SK-N-SH (cell line): ENCODE results near the gene RHOH. TPM values are rescaled to one million over a fixed set of nuclear protein-coding genes. Genes with fewer than 3 reads are reported as not detected.
"Not testable (repeated sequence)": the region's sequence is repeated elsewhere in the genome, so short reads cannot be mapped to it uniquely, and the experiment has no call there.

ENCODE experiments used
- CTCF ChIA-PET: fragments of 300-600, 350-600 bp; formaldehyde crosslinking; extraction: SDS; loops from one replicate; lab custom pipeline; 2021; lab: Yijun Ruan, JAX
- POLR2A ChIA-PET: fragments of 350-600 bp; sonication (Branson Sonifier 250); formaldehyde crosslinking; extraction: SDS; loops from one replicate; lab custom pipeline; 2020; ENCODE audit warnings: antibody characterized with exemption, inconsistent platforms; lab: Yijun Ruan, JAX
- DNase-seq: peaks from one replicate; pipeline ENCODE4 v3.0.0; 2012
- H2AFZ ChIP-seq: fragments of 200-600 bp; sonication (generic); 2 replicates; pipeline ENCODE4 v1.8.1; 2016; ENCODE audit warnings: antibody characterized with exemption, mild to moderate bottlenecking, low read depth
- H3F3A ChIP-seq: fragments of 200-600 bp; sonication (generic); replicated peaks from 2 replicates; pipeline ENCODE3; 2016; ENCODE audit warnings: antibody characterized with exemption, mild to moderate bottlenecking; ENCODE audit not compliant: insufficient read depth
- H3K27ac ChIP-seq, 2 experiments: fragments of 200-500 bp in 1 of 2; fragments of 200-600 bp in 1 of 2; sonication (Bioruptor generic) in 1 of 2; sonication (generic), shearing (Covaris generic) in 1 of 2; 2 replicates each; pipeline versions ENCODE4 v1.5.1 to v1.6.1; 2014 to 2016; ENCODE audit warnings: low read depth in 2 of 2, inconsistent platforms in 1 of 2, low read length in 1 of 2, mild to moderate bottlenecking in 1 of 2, mixed read lengths in 1 of 2
- H3K27me3 ChIP-seq: fragments of 200-600 bp; sonication (generic), shearing (Covaris generic); 2 replicates; pipeline ENCODE4 v1.6.1; 2016; ENCODE audit warnings: mixed run types; ENCODE audit not compliant: insufficient read depth
- H3K36me3 ChIP-seq, 2 experiments: fragments of 200-500 bp in 1 of 2; fragments of 200-600 bp in 1 of 2; sonication (Bioruptor generic) in 1 of 2; sonication (generic) in 1 of 2; replicated peaks in 1 of 2; 2 replicates each; pipeline versions ENCODE3 to v1.5.1; 2014 to 2016; ENCODE audit warnings: low read length in 1 of 2, mild to moderate bottlenecking in 1 of 2; ENCODE audit not compliant: insufficient read depth in 2 of 2, control insufficient read depth in 1 of 2
- H3K4me1 ChIP-seq, 2 experiments: fragments of 200-500 bp in 1 of 2; fragments of 200-600 bp in 1 of 2; sonication (Bioruptor generic) in 1 of 2; sonication (generic), shearing (Covaris generic) in 1 of 2; 2 replicates each; pipeline versions ENCODE4 v1.5.1 to v1.6.1; 2014 to 2016; ENCODE audit warnings: low read depth in 1 of 2, low read length in 1 of 2, mixed run types in 1 of 2; ENCODE audit not compliant: insufficient read depth in 2 of 2, control insufficient read depth in 1 of 2
- H3K4me2 ChIP-seq: fragments of 200-600 bp; sonication (generic), shearing (Covaris generic); 2 replicates; pipeline ENCODE4 v1.6.1; 2017; ENCODE audit warnings: mixed run types
- H3K4me3 ChIP-seq, 2 experiments: fragments of 200-500 bp in 1 of 2; fragments of 200-600 bp in 1 of 2; sonication (Bioruptor generic) in 1 of 2; sonication (generic), shearing (Covaris generic) in 1 of 2; 2 replicates each; pipeline versions ENCODE4 v1.5.1 to v1.8.1; 2014 to 2016; ENCODE audit warnings: low read depth in 2 of 2, inconsistent platforms in 1 of 2, low read length in 1 of 2, mild to moderate bottlenecking in 1 of 2, mixed read lengths in 1 of 2, moderate library complexity in 1 of 2
- H3K79me2 ChIP-seq: fragments of 200-600 bp; sonication (generic); 2 replicates; pipeline ENCODE4 v1.8.1; 2017; ENCODE audit warnings: mild to moderate bottlenecking; ENCODE audit not compliant: insufficient read depth
- H3K9ac ChIP-seq: fragments of 200-600 bp; sonication (generic); 2 replicates; pipeline ENCODE4 v1.6.1; 2017; ENCODE audit warnings: mixed run types
- H3K9me2 ChIP-seq: fragments of 200-600 bp; sonication (generic); 2 replicates; pipeline ENCODE4 v1.6.1; 2017; ENCODE audit warnings: mixed run types
- H3K9me3 ChIP-seq: fragments of 200-600 bp; sonication (generic); 2 replicates; pipeline ENCODE4 v1.6.1; 2017; ENCODE audit warnings: mixed run types, mild to moderate bottlenecking, moderate library complexity
- H4K20me1 ChIP-seq: fragments of 200-600 bp; sonication (generic); 2 replicates; pipeline ENCODE4 v1.6.1; 2017; ENCODE audit warnings: mild to moderate bottlenecking, mixed run types; ENCODE audit not compliant: insufficient read depth
- CTCF ChIP-seq: fragments of 200-600 bp; sonication (generic); IDR thresholded peaks from 2 replicates; pipeline ENCODE4 v1.6.1; 2017; ENCODE audit warnings: antibody characterized with exemption, mild to moderate bottlenecking, moderate library complexity
- EZH2phosphoT487 ChIP-seq: fragments of 200-600 bp; sonication (generic); IDR thresholded peaks from 2 replicates; pipeline ENCODE4 v1.6.1; 2017; ENCODE audit warnings: low read depth, mixed run types, mild to moderate bottlenecking, antibody characterized with exemption, moderate library complexity, borderline replicate concordance
- FOSL2 ChIP-seq: IDR thresholded peaks from 2 replicates; pipeline ENCODE4 v1.4.0; 2012; ENCODE audit warnings: low read depth, mild to moderate bottlenecking, moderate library complexity, borderline replicate concordance
- GABPA ChIP-seq: IDR thresholded peaks from 2 replicates; pipeline ENCODE4 v1.4.0; 2012; ENCODE audit warnings: low read depth, mild to moderate bottlenecking
- JUND ChIP-seq: IDR thresholded peaks from 2 replicates; pipeline ENCODE4 v1.4.0; 2012
- PBX3 ChIP-seq: IDR thresholded peaks from 2 replicates; pipeline ENCODE4; 2012
- POLR2AphosphoS5 ChIP-seq: IDR thresholded peaks from 2 replicates; pipeline ENCODE4 v1.6.1; 2012; ENCODE audit warnings: low read depth, low read length
- RCOR1 ChIP-seq: fragments of 150-350 bp; IDR thresholded peaks from 2 replicates; pipeline ENCODE4 v1.6.1; 2017; ENCODE audit warnings: antibody characterized with exemption, low read length
- REST ChIP-seq: IDR thresholded peaks from 2 replicates; pipeline ENCODE4 v1.6.1; 2012; ENCODE audit warnings: mild to moderate bottlenecking, low read depth, low read length, moderate library complexity
- RFX5 ChIP-seq: IDR thresholded peaks from 2 replicates; pipeline ENCODE4 v1.6.1; 2012; ENCODE audit warnings: mild to moderate bottlenecking, improper control_type of control experiment, low read length
- TEAD4 ChIP-seq: IDR thresholded peaks from 2 replicates; pipeline ENCODE4 v1.4.0; 2012; ENCODE audit warnings: mild to moderate bottlenecking, borderline replicate concordance; ENCODE audit not compliant: insufficient read depth
- WGBS: methylation state at CpG from one replicate; pipeline ENCODE4 v1.1.6; 2017; ENCODE audit warnings: low lambda C conversion rate; 5-methylcytosine and 5-hydroxymethylcytosine counted together
- polyA plus RNA-seq, 3 experiments: library from polyadenylated mRNA; depleted of rRNA; stranded (reverse); fragments of >200 nt; gene quantifications; 2 replicates each; pipeline ENCODE4 v1.2.3, GENCODE V29; 2012

Gene RHOH
- polyA plus RNA-seq, 1 of the 3 experiments (the other 2 are of a cell fraction), result not detected

GRCh38 chr4:40294339-40294738 lies 97.5 kb downstream of the RHOH start:
- DNase-seq, result no peak
- POLR2A ChIA-PET, result no interaction called here
- no peaks in the 10 kb centered on the region for H3K79me2 ChIP-seq
- no peak overlapping the region for H2AFZ ChIP-seq
- H3K4me2 ChIP-seq, result no peak overlapping the region
- H3F3A ChIP-seq, result peaks cover 11% of the 10 kb centered on the region
- H3K9me2 ChIP-seq, result no peaks in the 10 kb centered on the region
- no peak for TF ChIP-seq CTCF
- TF ChIP-seq POLR2AphosphoS5, result no peak
- no peak for TF ChIP-seq EZH2phosphoT487
- no peak for TF ChIP-seq TEAD4
- TF ChIP-seq JUND, result no peak
- TF ChIP-seq RFX5, result no peak
- TF ChIP-seq FOSL2, result no peak
- no peak for TF ChIP-seq GABPA
- no peak for TF ChIP-seq RCOR1
- TF ChIP-seq PBX3, result no peak
- no peak for TF ChIP-seq REST
- H3K9me3 ChIP-seq, result no peaks in the 10 kb centered on the region
- no peaks in the 10 kb centered on the region for H3K27me3 ChIP-seq
- H3K4me3 ChIP-seq, result no peak overlapping the region
- H3K27ac ChIP-seq, result no peak overlapping the region
- no peaks in the 10 kb centered on the region for H3K4me1 ChIP-seq
- whole genome bisulfite sequencing, result 33% methylated on average over 1 of the region's 1 CpG
- no peak overlapping the region for H3K9ac ChIP-seq
- CTCF ChIA-PET, result no interaction called here
- H3K36me3 ChIP-seq, result no peaks in the 10 kb centered on the region
- H4K20me1 ChIP-seq, result no peaks in the 10 kb centered on the region

GRCh38 chr4:40295030-40295429 lies 98.2 kb downstream of the RHOH start:
- H2AFZ ChIP-seq, H4K20me1 ChIP-seq, POLR2A ChIA-PET, H3K4me2 ChIP-seq, DNase-seq, H3K9me2 ChIP-seq, H3K4me1 ChIP-seq, CTCF ChIA-PET, H3K27ac ChIP-seq, H3K27me3 ChIP-seq, H3K9ac ChIP-seq, H3K36me3 ChIP-seq, H3K9me3 ChIP-seq, H3K79me2 ChIP-seq, H3K4me3 ChIP-seq: not testable (repeated sequence)
- H3F3A ChIP-seq, result peaks cover 11% of the 10 kb centered on the region
